A673 (cell line): ENCODE measurements around the gene FBXL17. TPM values are rescaled to one million over a fixed set of nuclear protein-coding genes. Genes with fewer than 3 reads are reported as not detected.

Experiments used
- BruUV-seq: library from RNA; stranded (reverse); fragments of 400-500 nt; replicated peaks from 2 replicates; lab custom pipeline; 2021; lab: Mats Ljungman, UMichigan
- CTCF ChIA-PET: fragments of 300-600 bp; sonication (Branson Sonifier 250); formaldehyde crosslinking; loops from one replicate; lab custom pipeline; 2022; ENCODE audit warnings: antibody characterized with exemption; lab: Charles Lee
- POLR2A ChIA-PET: fragments of 300-600 bp; sonication (Branson Sonifier 250); formaldehyde crosslinking; loops from one replicate; lab custom pipeline; 2022; ENCODE audit warnings: antibody characterized with exemption; ENCODE audit not compliant: low non-redundant PET; lab: Charles Lee
- DNase-seq: peaks from one replicate; pipeline ENCODE4 v3.0.0-alpha.2; 2015; ENCODE audit warnings: low spot score
- H3K27ac ChIP-seq: fragments of 200-600 bp; sonication (generic); 2 replicates; pipeline ENCODE4 v1.5.1; 2016; ENCODE audit warnings: mixed run types, low read depth, mild to moderate bottlenecking, mixed read lengths, antibody characterized with exemption, low read length; ENCODE audit not compliant: poor library complexity, severe bottlenecking
- H3K27me3 ChIP-seq: fragments of 200-600 bp; sonication (generic); replicated peaks from 2 replicates; pipeline ENCODE4 v1.6.1; 2017; ENCODE audit warnings: mixed run types, low read depth, mild to moderate bottlenecking, mixed read lengths, antibody characterized with exemption, low read length; ENCODE audit not compliant: insufficient read depth, poor library complexity
- H3K36me3 ChIP-seq: fragments of 200-600 bp; sonication (generic); 2 replicates; pipeline ENCODE4 v1.6.1; 2016; ENCODE audit warnings: mixed run types, mild to moderate bottlenecking, mixed read lengths, antibody characterized with exemption, low read length; ENCODE audit not compliant: insufficient read depth, poor library complexity, severe bottlenecking
- H3K4me1 ChIP-seq: fragments of 200-600 bp; sonication (generic); 2 replicates; pipeline ENCODE4 v1.6.1; 2017; ENCODE audit warnings: mixed run types, mild to moderate bottlenecking, mixed read lengths, antibody characterized with exemption, low read length; ENCODE audit not compliant: insufficient read depth, poor library complexity, severe bottlenecking
- H3K4me3 ChIP-seq: fragments of 200-600 bp; sonication (generic); 2 replicates; pipeline ENCODE4 v1.5.1; 2016; ENCODE audit warnings: low read depth, mixed run types, mild to moderate bottlenecking, mixed read lengths, low read length; ENCODE audit not compliant: poor library complexity, severe bottlenecking
- H3K9me3 ChIP-seq: fragments of 200-600 bp; sonication (generic); 2 replicates; pipeline ENCODE4 v1.6.1; 2016; ENCODE audit warnings: mixed run types, low read depth, mild to moderate bottlenecking, mixed read lengths, antibody characterized with exemption, low read length; ENCODE audit not compliant: poor library complexity, severe bottlenecking
- EZH2 ChIP-seq: fragments of 200-600 bp; sonication (generic); IDR thresholded peaks from 2 replicates; pipeline ENCODE4 v1.6.1; 2017; ENCODE audit warnings: borderline replicate concordance, low read depth, mild to moderate bottlenecking, mixed read lengths, antibody characterized with exemption, low read length; ENCODE audit not compliant: poor library complexity, severe bottlenecking
- intact Hi-C: fragments of 100-400 bp; cut with micrococcal nuclease; formaldehyde crosslinking; loops from one replicate; pipeline ENCODE4 v1.10.0; 2022; ENCODE audit not compliant: unreplicated experiment
- total RNA-seq: library from RNA; stranded (reverse); gene quantifications from 2 replicates; pipeline ENCODE4 v1.2.3, GENCODE V29; 2021
- TF ChIP-seq, protein P1 (sequence below): fragments of 300-800, 200-600 bp; sonication (generic); conservative IDR thresholded peaks from 2 replicates; pipeline ENCODE4 v1.5.1; 2017; ENCODE audit warnings: low read depth, mild to moderate bottlenecking, antibody characterized with exemption, low read length, moderate library complexity, mixed read lengths

FBXL17 gene
- total RNA-seq, 1 experiment from 2014 or later: 5.7 TPM

DNA sequence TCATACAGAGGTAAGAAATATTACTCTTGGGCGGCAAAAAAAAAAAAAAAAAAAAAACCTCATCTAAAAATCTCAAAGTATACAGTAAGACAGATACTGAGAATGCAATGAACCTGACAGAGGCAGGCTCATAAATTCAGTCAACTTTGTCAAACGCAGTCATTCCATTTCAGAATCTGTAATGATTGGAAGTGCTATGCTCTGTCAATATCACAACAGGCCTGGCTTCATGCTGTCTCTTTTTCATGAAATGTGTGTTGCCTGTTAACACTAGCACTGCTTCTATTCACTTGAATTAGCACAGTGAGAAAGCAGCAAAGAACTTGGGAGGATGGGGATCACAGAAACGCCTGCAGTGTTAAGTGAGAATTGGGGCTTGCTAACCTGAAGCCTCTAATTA, 510.9 kb downstream of the FBXL17 start:
- no peaks in the 10 kb centered on the region for H3K4me1 ChIP-seq
- no peak for DNase-seq
- ChIA-PET CTCF (no interaction called here), POLR2A (no interaction called here)
- H3K27ac ChIP-seq: no peak overlapping the region
- no peak overlapping the region for H3K4me3 ChIP-seq
- intact Hi-C loops: no loop called here
- no TSS peak for BruUV-seq
- H3K36me3 ChIP-seq: no peaks in the 10 kb centered on the region
- H3K27me3 ChIP-seq: no peaks in the 10 kb centered on the region
- no peaks in the 10 kb centered on the region for H3K9me3 ChIP-seq
- TF ChIP-seq, protein P1, sequence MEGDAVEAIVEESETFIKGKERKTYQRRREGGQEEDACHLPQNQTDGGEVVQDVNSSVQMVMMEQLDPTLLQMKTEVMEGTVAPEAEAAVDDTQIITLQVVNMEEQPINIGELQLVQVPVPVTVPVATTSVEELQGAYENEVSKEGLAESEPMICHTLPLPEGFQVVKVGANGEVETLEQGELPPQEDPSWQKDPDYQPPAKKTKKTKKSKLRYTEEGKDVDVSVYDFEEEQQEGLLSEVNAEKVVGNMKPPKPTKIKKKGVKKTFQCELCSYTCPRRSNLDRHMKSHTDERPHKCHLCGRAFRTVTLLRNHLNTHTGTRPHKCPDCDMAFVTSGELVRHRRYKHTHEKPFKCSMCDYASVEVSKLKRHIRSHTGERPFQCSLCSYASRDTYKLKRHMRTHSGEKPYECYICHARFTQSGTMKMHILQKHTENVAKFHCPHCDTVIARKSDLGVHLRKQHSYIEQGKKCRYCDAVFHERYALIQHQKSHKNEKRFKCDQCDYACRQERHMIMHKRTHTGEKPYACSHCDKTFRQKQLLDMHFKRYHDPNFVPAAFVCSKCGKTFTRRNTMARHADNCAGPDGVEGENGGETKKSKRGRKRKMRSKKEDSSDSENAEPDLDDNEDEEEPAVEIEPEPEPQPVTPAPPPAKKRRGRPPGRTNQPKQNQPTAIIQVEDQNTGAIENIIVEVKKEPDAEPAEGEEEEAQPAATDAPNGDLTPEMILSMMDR: no peak
- TF ChIP-seq EZH2: no peak

DNA sequence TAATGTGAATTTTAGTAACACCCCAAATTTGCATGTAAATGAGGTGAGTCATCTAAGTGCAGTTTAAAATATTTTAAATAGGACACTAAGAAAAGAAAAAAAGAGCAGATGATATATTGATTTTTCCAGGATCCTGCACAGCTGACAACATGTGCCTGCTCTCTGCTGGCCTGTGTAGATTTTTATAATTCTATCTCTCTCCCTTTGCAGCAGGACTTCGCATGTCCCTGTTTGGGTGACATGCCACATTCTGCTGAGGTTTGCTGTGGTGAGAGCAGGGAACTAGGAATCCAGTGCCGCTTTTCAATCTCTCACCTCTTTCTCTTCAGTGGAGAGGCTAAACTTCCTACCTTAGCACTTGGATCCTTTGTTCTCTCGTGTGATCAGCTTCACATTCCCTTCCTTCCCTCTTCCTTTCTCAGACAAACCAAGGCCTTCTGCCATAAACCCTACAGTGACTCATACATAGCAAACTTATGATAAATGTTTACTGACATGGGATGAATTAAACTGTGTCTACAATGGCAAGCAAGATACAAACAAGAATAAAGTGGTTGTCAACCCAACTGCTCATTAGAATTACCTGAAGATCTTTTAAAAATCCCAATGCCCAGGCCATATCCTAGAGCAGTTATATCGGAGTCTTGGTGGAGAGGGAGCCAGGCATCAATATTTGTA, 512.3 kb downstream of the FBXL17 start:
- POLR2A ChIA-PET: no interaction called here
- CTCF ChIA-PET: no interaction called here
- Histone ChIP-seq H3K27ac (no peak overlapping the region), H3K36me3 (no peaks in the 10 kb centered on the region), H3K4me1 (no peaks in the 10 kb centered on the region), H3K4me3 (no peak overlapping the region), H3K9me3 (no peaks in the 10 kb centered on the region), H3K27me3 (no peaks in the 10 kb centered on the region)
- no peak for DNase-seq
- intact Hi-C loops: no loop called here
- no peak for TF ChIP-seq EZH2
- TF ChIP-seq, protein P1: no peak
- no TSS peak for BruUV-seq

DNA sequence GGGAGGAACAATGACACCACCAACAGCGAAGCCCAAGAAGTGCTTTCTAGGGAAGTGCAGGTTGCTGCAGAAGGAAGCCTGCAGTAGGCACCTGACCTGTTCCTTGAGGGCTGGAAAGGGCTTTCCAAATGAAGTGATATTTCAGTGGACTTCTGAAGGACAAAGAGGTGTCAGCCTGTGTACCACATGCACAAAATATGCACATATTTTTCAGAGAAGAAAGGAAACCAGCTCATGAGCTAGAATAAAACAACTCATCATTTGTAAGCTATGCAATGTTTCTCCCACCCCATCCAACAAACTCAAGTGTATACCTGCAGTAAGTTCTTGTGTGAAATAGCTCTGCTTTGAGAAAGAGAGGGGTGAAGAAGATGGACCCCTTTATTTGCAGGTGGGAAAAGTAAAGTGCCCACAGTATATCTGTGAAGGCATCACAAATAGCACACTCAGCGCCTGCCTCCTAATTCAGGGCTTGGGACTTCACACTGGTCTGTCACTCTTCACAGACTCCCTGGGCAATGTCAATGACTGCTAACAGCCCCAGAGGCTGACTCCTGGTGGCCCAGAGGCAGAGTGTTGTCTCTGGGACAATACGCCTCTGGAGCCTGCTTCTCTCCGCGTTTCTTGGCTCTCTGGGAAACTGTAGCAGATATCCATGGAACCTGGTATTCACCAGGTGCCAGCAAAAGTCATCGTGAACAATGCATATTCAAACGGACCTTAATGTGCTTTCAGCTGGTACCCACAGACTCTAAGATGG, 513.1 kb downstream of the FBXL17 start:
- no peak overlapping the region for H3K27ac ChIP-seq
- BruUV-seq: no TSS peak

More for the DNA sequence above, 513.1 kb downstream of the FBXL17 start:
- Histone ChIP-seq H3K27me3 (no peaks in the 10 kb centered on the region), H3K36me3 (no peaks in the 10 kb centered on the region), H3K9me3 (no peaks in the 10 kb centered on the region), H3K4me1 (no peaks in the 10 kb centered on the region), H3K4me3 (no peak overlapping the region)
- TF ChIP-seq, protein P1: no peak
- TF ChIP-seq EZH2: no peak
- ChIA-PET CTCF (no interaction called here), POLR2A (no interaction called here)
- no peak for DNase-seq
- intact Hi-C loops: no loop called here
